LNCAP (cell line): ENCODE results near the gene ELFN1.

Experiments
- TF ChIP-seq, protein P1 (sequence below): fragments of 450-650 bp; IDR thresholded peaks from 2 replicates; pipeline ENCODE4 v1.5.1; 2017; ENCODE audit warnings: mild to moderate bottlenecking

Gene ELFN1

DNA sequence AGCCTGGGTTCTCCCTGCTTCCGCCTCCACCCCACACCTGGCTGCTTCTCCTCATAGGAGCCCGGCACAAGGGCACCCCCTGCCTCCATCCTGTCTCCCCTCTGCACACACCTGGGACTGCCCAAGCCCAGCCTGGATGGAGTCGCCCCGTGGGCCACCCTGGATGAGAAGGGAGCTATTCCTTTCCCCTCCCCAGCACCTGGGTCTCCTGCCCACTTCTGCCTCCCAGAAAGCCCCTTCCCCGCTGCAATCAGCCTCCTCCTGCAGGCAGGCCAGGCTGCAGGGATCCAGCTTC is 45.2 kb downstream of the ELFN1 start:
- TF ChIP-seq, protein P1, sequence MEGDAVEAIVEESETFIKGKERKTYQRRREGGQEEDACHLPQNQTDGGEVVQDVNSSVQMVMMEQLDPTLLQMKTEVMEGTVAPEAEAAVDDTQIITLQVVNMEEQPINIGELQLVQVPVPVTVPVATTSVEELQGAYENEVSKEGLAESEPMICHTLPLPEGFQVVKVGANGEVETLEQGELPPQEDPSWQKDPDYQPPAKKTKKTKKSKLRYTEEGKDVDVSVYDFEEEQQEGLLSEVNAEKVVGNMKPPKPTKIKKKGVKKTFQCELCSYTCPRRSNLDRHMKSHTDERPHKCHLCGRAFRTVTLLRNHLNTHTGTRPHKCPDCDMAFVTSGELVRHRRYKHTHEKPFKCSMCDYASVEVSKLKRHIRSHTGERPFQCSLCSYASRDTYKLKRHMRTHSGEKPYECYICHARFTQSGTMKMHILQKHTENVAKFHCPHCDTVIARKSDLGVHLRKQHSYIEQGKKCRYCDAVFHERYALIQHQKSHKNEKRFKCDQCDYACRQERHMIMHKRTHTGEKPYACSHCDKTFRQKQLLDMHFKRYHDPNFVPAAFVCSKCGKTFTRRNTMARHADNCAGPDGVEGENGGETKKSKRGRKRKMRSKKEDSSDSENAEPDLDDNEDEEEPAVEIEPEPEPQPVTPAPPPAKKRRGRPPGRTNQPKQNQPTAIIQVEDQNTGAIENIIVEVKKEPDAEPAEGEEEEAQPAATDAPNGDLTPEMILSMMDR, result no peak

DNA sequence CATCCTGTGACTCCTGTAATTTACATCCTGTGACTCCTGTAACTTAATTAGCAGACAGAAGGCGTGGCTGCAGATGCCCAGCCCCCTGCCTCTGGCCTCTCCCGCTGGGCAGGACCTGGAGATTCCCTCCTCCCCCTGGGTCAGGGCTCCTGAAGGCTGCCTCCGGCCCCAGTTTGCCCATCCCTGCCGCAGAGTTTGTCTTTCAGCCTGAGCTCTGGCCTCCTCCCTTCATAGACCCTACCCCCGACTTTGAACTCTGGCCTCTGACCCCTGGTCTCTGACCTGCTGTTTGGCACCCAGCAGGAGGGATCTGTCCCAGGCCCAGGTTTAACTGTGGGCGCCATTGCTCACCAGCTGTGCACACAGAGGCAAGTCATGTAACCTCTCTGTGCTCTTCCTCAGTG is 45.6 kb downstream of the ELFN1 start:
- TF ChIP-seq, protein P1, result no peak

DNA sequence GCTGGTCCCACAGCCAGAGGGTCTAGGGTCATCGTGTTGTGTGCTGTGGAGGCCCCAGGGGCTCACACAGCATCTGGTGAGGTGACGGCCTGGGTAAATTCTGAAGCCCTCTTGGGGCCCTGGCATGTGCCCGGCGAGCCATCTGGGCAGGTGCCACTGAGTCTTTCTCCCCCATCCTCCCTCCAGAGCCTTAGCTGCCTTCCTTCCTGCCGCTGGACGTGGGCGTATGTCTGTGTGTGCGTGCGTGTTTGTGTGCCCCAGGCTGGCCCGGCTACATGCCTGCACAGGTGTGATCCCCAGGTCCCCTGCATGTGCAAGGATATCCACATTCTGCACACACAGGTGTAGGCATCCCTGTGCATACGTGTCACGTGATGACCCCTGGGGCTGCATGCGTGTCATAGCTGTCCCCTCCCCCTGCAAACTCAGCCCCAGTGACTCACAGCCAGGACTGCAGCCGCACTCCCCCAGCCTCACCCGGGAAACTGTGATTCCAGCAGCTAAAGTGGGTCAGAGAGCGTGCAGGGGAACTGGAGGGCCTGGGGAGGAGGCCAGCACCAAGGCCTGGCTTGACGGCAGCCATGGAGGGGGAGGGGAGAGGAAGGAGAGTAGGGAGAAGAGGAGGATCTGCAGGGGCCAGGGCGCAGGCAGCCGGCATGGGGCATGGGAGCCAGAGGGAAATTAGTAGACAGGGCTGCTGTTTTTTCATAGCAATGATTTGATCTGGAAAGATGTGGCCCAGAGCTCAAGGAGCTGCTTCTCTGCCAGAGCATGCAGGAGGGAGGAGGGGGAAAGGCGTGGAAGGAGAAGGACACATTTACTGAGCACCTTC is 46.4 kb downstream of the ELFN1 start:
- TF ChIP-seq, protein P1, result no peak

DNA sequence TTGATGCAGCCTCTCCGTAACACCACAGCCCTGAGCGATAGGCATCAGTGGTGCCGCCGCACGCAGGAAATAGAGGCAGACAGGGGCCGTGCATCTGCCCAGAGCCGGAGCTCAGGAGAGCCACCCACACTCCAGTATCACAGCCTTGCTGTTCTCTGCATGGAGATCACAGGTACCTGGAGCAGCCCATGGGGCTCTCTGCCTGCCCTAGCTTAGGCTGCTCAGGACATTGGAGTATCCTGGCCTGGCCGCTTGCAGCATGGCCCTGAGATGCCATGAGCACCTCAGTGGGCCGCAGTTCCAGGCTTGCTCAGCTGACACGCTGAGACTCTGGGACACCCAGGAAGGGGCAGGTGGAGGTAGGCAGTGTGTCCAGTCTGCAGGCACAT is 47.0 kb downstream of the ELFN1 start:
- TF ChIP-seq, protein P1, result no peak

DNA sequence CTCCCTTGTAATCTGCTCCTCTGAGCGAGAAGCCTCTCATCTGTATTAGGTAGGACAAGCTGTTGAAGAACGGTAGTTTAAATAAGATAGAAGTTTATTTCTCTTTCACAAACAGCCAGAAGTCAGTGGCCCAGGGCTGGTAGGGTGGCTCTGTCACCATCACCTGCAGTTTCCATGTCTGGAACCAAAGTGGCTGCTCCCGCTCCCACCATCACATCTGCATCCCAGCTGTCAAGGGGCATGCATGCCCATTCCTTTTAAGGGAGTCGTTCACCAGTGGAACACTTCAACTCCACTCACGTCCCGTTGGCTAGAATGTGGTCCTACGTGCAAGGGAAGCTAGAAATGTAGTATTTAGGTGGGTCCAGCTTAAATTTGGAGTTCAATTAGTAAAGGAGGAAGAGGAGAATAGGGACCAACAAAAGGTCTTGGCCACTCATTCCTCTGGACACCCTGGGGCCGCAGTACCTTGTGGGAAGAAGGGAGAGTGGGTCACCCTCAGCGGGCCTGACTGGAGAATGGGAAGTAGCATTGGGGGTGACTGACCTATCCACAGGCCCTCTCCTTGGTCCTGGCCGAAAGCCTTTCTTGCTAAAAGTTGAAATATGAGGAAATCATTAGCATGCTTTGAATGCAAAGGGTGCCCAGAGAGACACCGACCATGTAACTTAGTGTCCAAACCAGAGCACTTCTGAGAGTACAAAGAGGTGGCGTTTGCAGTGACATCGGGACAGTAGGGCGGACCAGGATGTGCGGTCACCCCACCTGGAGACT is 48.0 kb downstream of the ELFN1 start:
- TF ChIP-seq, protein P1, result no peak

DNA sequence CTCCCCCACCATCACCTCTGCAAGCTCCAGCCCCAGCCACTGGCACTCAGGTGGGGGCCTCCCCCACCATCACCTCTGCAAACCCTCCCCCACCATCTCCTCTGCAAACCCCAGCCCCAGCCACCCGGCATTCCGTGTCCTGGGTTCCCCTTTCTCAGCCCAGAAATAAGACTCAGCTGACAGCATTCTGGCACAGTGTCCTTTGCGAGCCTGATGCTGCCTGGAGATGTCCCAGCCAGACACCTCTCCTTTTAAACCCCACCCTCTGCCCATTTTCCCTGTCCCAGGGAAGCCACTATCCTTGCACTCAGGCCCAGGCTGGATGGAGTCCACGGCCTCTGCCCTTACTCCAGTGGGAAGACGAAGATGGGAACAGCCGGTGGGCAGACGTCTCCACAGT is 49.8 kb downstream of the ELFN1 start:
- TF ChIP-seq, protein P1, result no peak

DNA sequence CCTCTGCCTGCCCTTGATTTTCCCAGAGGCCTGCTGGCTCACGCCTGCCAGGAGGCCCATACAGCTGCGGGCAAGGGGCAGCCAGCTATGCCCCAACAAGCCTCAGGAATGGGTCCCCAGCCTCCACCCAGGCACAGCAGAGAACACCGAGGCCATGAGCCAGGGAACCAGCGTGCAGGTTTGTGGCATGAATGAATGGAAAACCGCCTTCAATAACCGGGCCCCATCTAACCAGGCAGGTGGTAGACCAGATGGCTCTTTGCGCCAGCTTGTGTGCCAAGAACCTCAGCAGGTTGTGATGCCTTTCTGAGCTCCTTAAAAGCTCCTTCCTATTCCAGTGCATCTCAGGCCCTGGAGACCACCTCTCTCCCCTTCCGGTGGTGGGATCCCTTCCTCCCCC is 50.2 kb downstream of the ELFN1 start:
- TF ChIP-seq, protein P1, result no peak
